Subcutaneous abdominal adipose tissue (tissue), 5 donors: Measurements from ENCODE around the gene NKX2-8.

Experiments
- H3K27ac ChIP-seq: one replicate; pipeline ENCODE4 v1.7.0; 2013; ENCODE audit warnings: low read depth, mild to moderate bottlenecking, inconsistent platforms, low read length, moderate library complexity
- H3K27me3 ChIP-seq, 5 donors: one replicate each; pipeline ENCODE4 v1.7.0; 2013; ENCODE audit warnings: low read length in 5 of 5, inconsistent platforms in 1 of 5; ENCODE audit not compliant: control insufficient read depth in 5 of 5, insufficient read depth in 4 of 5
- H3K36me3 ChIP-seq, 5 donors: one replicate each; pipeline ENCODE4 v1.7.0; 2013; ENCODE audit warnings: low read length in 5 of 5; ENCODE audit not compliant: control insufficient read depth in 5 of 5, insufficient read depth in 5 of 5
- H3K4me1 ChIP-seq, 5 donors: one replicate each; pipeline ENCODE4 v1.7.0; 2013; ENCODE audit warnings: low read length in 5 of 5, mild to moderate bottlenecking in 3 of 5, moderate library complexity in 1 of 5; ENCODE audit not compliant: control insufficient read depth in 5 of 5, insufficient read depth in 5 of 5
- H3K4me3 ChIP-seq, 5 donors: one replicate each; pipeline ENCODE4 v1.7.0; 2013; ENCODE audit warnings: low read length in 5 of 5, low read depth in 1 of 5
- H3K9ac ChIP-seq, 5 donors: one replicate each; pipeline ENCODE4 v1.7.0; 2013; ENCODE audit warnings: low read length in 5 of 5, mild to moderate bottlenecking in 4 of 5, moderate library complexity in 3 of 5
- H3K9me3 ChIP-seq, 5 donors: one replicate each; pipeline ENCODE4 v1.7.0; 2013; ENCODE audit warnings: low read length in 5 of 5; ENCODE audit not compliant: control insufficient read depth in 5 of 5
- donor health status: healthy.
- donor health status: healthy.
- donor health status: healthy.
- donor health status: healthy.
- donor health status: healthy.

Gene NKX2-8

DNA sequence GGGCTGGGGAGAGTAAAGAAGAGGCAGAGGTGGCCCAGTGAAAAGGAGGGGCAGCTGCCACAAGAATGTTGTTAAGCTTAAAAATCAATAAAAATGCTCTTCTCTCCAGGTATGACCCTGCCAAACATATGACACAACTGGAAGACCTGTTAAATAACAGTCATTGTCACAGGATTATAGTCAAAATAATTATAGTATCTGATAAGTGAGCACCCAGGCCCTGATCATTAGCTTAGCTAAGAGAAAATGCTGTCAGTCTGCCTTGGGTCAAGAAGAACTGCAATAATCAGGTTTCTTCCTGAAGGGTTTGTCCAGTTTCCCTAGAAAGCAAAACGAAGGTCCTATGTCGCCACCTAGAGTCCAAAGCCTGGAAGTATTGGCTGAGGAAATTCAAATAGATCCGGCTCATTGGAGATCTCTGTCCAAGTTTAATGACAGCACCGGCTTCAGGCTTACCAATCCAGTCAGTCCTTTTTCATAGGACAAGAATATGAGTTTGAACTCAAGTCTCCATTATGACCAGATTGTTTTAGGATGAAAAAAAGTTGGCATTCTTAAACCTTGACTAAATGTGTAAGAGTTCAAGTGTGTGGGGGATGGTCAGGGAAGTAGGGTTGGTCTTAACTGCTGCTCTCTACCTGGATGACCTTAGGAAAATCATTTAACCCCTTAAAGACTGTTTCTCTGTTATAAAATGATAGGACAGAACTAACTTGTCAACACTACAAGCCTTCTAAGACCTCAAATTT lies 22.5 kb upstream of the NKX2-8 start:
- Histone ChIP-seq H3K27me3 (peaks cover 2 to 14% (median 6%) of the 10 kb centered on the region in 5 donors), H3K4me3 (no peak overlapping the region), H3K36me3 (no peaks in the 10 kb centered on the region), H3K27ac (no peak overlapping the region), H3K9ac (no peak overlapping the region), H3K4me1 (no peaks in the 10 kb centered on the region), H3K9me3 (no peaks in the 10 kb centered on the region)

DNA sequence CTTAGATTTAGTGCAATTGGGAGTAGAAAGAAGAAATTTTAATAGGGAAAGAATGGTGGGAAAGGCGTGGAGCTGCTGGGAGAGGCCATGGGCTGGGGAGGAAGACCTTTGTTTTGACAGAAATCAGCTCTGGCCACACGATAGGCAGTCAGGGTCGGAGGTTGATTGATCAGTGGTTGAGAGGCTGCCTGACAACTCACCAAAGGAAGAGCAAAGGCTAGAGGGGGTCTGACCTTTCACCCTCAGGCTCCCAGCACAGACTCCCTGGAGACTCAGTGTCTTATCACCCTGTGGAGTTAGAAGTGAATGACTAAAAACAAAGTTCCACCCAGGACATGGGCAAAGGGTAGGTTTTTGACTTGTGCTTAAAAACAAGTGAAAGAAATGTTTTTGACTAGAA lies 18.0 kb upstream of the NKX2-8 start:
- H3K4me3 ChIP-seq: no peak overlapping the region
- no peak overlapping the region for H3K27ac ChIP-seq
- H3K9me3 ChIP-seq: no peaks in the 10 kb centered on the region
- H3K4me1 ChIP-seq: no peaks in the 10 kb centered on the region
- peaks cover 8 to 28% (median 9%) of the 10 kb centered on the region in 5 donors for H3K27me3 ChIP-seq
- H3K9ac ChIP-seq: no peak overlapping the region
- H3K36me3 ChIP-seq: no peaks in the 10 kb centered on the region

DNA sequence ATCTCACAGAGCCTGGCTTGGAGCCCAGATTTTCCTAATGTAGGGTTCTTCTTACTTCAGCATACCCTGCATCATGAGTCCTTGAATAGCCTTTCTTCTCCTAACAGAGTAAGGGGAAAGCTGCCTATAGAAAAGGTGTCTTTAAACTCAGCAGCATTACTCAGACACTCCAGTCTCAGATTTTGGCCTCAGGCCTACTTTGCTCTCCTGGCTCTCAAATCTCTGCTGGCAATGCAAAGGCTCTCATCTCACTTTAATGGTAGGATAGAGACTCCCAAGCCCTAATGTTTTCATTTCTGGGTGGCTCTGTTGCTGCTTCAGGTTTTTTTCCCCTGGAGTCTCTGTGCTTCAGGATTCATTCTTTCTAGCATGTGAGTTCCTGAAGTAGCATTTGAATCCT lies 9.1 kb upstream of the NKX2-8 start:
- Histone ChIP-seq H3K4me1 (no peaks in the 10 kb centered on the region), H3K4me3 (no peak overlapping the region), H3K36me3 (no peaks in the 10 kb centered on the region), H3K9ac (no peak overlapping the region), H3K27ac (no peak overlapping the region), H3K27me3 (peaks cover 13 to 37% (median 32%) of the 10 kb centered on the region in 5 donors), H3K9me3 (no peaks in the 10 kb centered on the region)

DNA sequence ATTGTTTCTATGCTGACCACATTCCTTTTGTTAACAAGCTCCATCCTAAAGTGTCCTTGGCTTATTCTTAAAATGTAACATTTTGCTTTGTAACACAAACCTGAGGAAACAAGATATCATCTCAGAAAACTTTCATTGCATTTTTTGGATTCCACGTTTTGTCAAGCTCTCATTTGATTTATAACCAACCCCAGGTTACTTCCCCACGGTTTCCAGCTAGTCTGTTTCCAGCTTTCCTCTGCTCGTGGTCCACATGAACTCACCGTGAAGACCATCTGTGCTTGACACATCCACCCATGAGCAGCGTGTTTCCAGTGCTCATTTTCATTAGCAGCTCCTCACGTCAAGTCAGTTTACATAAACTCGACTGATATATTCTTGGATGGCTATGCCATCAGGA lies 6.4 kb upstream of the NKX2-8 start:
- Histone ChIP-seq H3K9ac (no peak overlapping the region), H3K27me3 (peaks cover 21 to 51% (median 36%) of the 10 kb centered on the region in 5 donors), H3K36me3 (no peaks in the 10 kb centered on the region)

DNA sequence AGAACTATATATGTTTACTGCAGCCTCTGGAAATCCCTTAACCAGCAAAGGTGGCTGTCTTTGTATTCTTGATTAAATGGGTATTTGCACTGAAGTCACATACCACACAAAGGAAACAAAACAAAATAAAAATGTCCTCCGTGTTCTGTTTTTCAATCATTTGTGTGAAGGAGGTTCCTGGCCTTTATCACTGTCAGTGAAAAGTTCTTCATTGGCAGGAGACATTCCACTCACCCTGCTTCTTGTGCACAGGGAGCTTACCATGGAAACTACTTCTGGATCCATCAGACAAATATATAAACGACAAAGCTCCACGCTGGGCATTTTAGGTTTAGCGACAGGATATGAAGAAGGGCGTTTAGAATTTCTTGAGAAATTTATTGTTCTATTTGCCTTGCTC lies 5.7 kb upstream of the NKX2-8 start:
- Histone ChIP-seq H3K4me3 (no peak overlapping the region), H3K9me3 (no peaks in the 10 kb centered on the region), H3K4me1 (no peaks in the 10 kb centered on the region), H3K27ac (no peak overlapping the region), H3K27me3 (peaks cover 25 to 53% (median 39%) of the 10 kb centered on the region in 5 donors), H3K36me3 (no peaks in the 10 kb centered on the region), H3K9ac (no peak overlapping the region)

More for the DNA sequence above, 6.4 kb upstream of the NKX2-8 start:
- Histone ChIP-seq H3K4me3 (no peak overlapping the region), H3K9me3 (no peaks in the 10 kb centered on the region), H3K4me1 (no peaks in the 10 kb centered on the region), H3K27ac (no peak overlapping the region)

DNA sequence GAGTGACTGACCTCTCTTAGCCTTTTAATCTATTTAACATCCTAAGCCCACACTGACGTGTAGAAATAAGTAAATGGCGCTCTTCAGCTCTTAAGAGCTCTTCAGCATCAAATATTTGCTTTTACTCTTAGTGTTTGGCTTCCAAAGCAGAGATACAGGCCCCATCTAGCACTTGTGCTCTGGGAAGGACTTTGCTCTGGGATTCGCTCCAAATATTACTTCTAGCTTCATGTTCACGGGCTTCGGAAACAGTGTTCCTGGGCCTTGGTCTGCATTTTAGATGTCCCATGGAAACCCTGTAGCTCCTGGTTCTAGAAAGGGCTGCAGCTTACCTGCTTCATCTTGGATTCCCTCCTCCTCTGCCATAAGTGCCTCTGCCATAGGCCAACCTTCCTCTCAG lies 2.7 kb upstream of the NKX2-8 start:
- Histone ChIP-seq H3K4me1 (peaks cover 0 to 22% (median 18%) of the 10 kb centered on the region in 5 donors), H3K4me3 (no peak overlapping the region), H3K9me3 (no peaks in the 10 kb centered on the region), H3K36me3 (no peaks in the 10 kb centered on the region), H3K27ac (no peak overlapping the region), H3K9ac (no peak overlapping the region), H3K27me3 (peaks cover 33 to 57% (median 42%) of the 10 kb centered on the region in 5 donors)

DNA sequence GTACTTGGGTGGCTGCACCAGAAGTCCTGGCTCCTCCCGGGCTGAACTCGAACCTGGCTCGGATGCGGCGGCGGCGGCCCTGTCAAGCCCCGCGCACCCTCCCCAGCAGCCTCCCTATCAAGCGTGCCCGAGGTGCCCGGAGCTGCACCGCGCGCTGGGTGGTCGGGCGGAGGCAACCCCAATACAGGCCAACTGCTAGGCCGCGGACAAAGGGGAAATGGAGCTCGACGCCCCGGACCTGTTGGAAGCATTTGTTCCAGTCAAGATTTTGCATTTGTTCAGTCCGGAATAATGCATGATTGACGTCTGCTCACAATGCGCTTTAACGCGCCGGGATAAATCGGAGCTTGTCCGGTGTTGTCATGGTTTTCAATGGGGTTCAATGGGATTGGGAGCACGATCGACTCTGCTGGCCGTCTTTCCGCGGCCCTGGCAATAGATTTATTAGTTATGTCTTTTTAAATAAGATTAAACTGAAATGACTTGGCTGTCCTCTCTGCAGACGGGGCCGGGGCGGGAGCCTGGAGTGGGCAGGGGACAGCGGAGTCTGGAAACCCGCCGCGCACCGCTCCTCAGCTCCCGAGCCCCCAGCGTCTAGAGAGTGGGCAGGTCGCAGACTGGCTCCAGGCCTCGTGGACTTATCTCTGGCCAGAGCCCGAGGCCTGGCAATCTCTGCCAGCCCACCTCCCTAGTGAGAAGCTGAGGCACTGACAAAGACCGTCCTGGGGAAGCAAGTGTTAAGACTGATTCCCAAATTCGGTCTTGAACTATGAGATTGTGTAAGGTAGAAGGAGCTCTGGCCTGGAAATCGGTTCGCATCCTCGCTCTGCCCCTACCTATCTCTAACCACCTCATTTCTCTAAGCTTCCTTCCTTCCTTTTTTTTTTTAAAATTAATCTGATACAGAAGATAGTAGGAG lies 1.7 kb upstream of the NKX2-8 start:
- Histone ChIP-seq H3K4me1 (peaks cover 0 to 22% (median 18%) of the 10 kb centered on the region in 5 donors), H3K27ac (no peak overlapping the region), H3K4me3 (no peak overlapping the region), H3K27me3 (peaks cover 36 to 61% (median 48%) of the 10 kb centered on the region in 5 donors), H3K36me3 (no peaks in the 10 kb centered on the region), H3K9me3 (no peaks in the 10 kb centered on the region), H3K9ac (no peak overlapping the region)

DNA sequence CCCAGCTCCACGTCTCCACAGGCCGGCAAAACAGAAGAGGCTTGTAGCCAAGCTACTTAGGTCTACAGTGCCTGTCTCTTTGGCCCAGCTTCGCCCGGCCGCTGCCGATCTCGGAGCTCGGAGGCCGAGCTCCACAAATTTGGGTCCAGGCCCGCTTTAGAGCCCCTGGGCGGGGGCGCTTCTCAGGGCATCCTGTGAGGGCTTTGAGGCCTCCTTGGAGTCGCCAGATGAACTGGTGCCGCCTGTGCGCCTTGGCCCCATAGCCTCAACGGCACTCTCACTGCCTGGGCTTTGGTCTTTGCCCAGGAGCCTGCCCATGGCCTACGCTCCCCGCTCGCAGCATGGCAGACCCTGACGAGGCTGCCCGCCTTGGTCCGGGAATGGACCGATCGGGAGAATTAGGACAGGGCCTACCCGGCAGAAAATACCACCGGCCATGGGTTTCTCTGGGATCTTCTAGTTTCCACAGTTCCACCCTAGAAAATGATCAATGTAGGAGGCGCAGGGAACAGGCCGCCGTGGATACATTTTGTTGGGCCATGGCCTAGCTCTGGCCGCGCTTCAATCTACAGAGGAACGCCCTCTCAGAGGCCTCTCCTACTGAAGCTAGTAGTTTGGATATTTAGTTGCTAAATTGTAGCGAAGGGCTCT lies 953 bp upstream of the NKX2-8 start:
- Histone ChIP-seq H3K9me3 (no peaks in the 10 kb centered on the region), H3K36me3 (no peaks in the 10 kb centered on the region), H3K4me1 (peaks cover 0 to 22% (median 18%) of the 10 kb centered on the region in 5 donors), H3K27ac (no peak overlapping the region), H3K4me3 (no peak overlapping the region), H3K9ac (no peak overlapping the region), H3K27me3 (peaks cover 40 to 61% (median 53%) of the 10 kb centered on the region in 5 donors)

DNA sequence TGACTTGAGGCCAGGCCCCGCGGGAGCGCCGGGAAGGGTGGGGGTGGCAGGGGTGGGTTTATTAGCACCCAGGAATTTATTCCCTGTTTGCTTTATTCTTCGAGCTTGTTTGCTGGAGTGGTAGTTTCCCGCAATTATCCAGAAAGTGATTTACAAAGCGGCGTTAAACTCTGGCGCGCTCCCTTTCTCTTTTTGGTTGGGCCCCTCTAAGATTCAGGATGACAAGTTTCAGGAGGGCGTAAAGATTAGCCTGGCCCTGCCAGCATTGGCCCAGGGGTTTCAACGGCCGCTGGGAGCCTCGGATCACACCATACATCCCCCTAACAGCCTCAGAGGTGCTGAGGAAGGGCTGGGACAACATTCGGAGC lies 444 bp upstream of the NKX2-8 start:
- no peak overlapping the region for H3K9ac ChIP-seq
- peaks cover 40 to 63% (median 58%) of the 10 kb centered on the region in 5 donors for H3K27me3 ChIP-seq
- no peak overlapping the region for H3K4me3 ChIP-seq
- H3K9me3 ChIP-seq: no peaks in the 10 kb centered on the region
- no peak overlapping the region for H3K27ac ChIP-seq
- H3K36me3 ChIP-seq: no peaks in the 10 kb centered on the region
- H3K4me1 ChIP-seq: peaks cover 0 to 22% (median 18%) of the 10 kb centered on the region in 5 donors
